HG03575 (cell line): Measurements from ENCODE around the gene MYOM1.
"Not testable (repeated sequence)": the region's sequence is repeated elsewhere in the genome, so short reads cannot be mapped to it uniquely, and the experiment has no call there.

Experiments used
- ATAC-seq: cut with Tn5 transposase; IDR thresholded peaks from one replicate; pipeline ENCODE4 v1.9.1; 2021; ENCODE audit not compliant: unreplicated experiment, insufficient number of reproducible peaks, low FRiP score; ENCODE audit errors: extremely low read depth

Gene MYOM1

GRCh38 chr18:3054214-3054613 is 165.6 kb downstream of the MYOM1 start:
- ATAC-seq: no peak

GRCh38 chr18:3053081-3053480 is 166.7 kb downstream of the MYOM1 start:
- ATAC-seq: no peak

- no peak for ATAC-seq
Observed at GRCh38 chr18:3052411-3052758, 167.4 kb downstream of the MYOM1 start.

- ATAC-seq: no peak
Observed at GRCh38 chr18:3051718-3052410, 167.9 kb downstream of the MYOM1 start.

- not testable (repeated sequence) for ATAC-seq
Observed at GRCh38 chr18:3049897-3050454, 169.8 kb downstream of the MYOM1 start.

GRCh38 chr18:3048820-3049349 is 170.9 kb downstream of the MYOM1 start:
- no peak for ATAC-seq

- no peak for ATAC-seq
Observed at GRCh38 chr18:3048121-3048520, 171.6 kb downstream of the MYOM1 start.

GRCh38 chr18:3046216-3046808 is 173.5 kb downstream of the MYOM1 start:
- no peak for ATAC-seq

- ATAC-seq: no peak
Observed at GRCh38 chr18:3044931-3045698, 174.7 kb downstream of the MYOM1 start.

GRCh38 chr18:3042379-3042778 is 177.4 kb downstream of the MYOM1 start:
- no peak for ATAC-seq

GRCh38 chr18:3041843-3042242 is 177.9 kb downstream of the MYOM1 start:
- ATAC-seq: no peak

GRCh38 chr18:3040881-3041280 is 178.9 kb downstream of the MYOM1 start:
- ATAC-seq: no peak

GRCh38 chr18:3040173-3040572 is 179.6 kb downstream of the MYOM1 start:
- ATAC-seq: no peak

- ATAC-seq: peak; percentile 90
Observed at GRCh38 chr18:3037423-3037915, 182.3 kb downstream of the MYOM1 start.

GRCh38 chr18:3036108-3036507 is 183.7 kb downstream of the MYOM1 start:
- no peak for ATAC-seq

- no peak for ATAC-seq
Observed at GRCh38 chr18:3035635-3036034, 184.1 kb downstream of the MYOM1 start.

GRCh38 chr18:3032721-3033120 is 187.0 kb downstream of the MYOM1 start:
- no peak for ATAC-seq

- no peak for ATAC-seq
Observed at GRCh38 chr18:3029215-3029952, 190.4 kb downstream of the MYOM1 start.

GRCh38 chr18:3028115-3028514 is 191.7 kb downstream of the MYOM1 start:
- not testable (repeated sequence) for ATAC-seq
